ENCODE data around the gene MRPS21. TPM values are rescaled to one million over a fixed set of nuclear protein-coding genes. Genes with fewer than 3 reads are reported as not detected.

The MRPS21 gene
- polyA plus RNA-seq, 4 donors = 50.9 to 80.5 (median 67.9) TPM

Other genes with a start within 250 kb of the MRPS21 start
- 10 to 100 TPM; 64.1 to 83.9 (median 67.2) TPM for gene VPS45, start 226.1 kb upstream of the MRPS21 start, polyA plus RNA-seq (ENCODE audit: insufficient read length in 4 of 4)
- gene PLEKHO1, start 143.9 kb upstream of the MRPS21 start, polyA plus RNA-seq (ENCODE audit: insufficient read length in 4 of 4) = 10 to 100 TPM; 42.5 to 67.2 (median 57.4) TPM
- 100 to 1,000 TPM in 3 of 4 donors, 10 to 100 TPM in 1; 68.0 to 142 (median 115) TPM for gene ANP32E, start 57.7 kb upstream of the MRPS21 start, polyA plus RNA-seq (ENCODE audit: insufficient read length in 4 of 4)
- gene CA14, start 36.1 kb upstream of the MRPS21 start, polyA plus RNA-seq (ENCODE audit: insufficient read length in 4 of 4) = 1 to 10 TPM; 3.3 to 8.5 (median 5.8) TPM
- gene APH1A, start 24.8 kb upstream of the MRPS21 start, polyA plus RNA-seq (ENCODE audit: insufficient read length in 4 of 4) = 100 to 1,000 TPM; 165 to 195 (median 178) TPM
- 10 to 100 TPM; 40.9 to 74.0 (median 51.7) TPM for gene C1orf54, start 21.1 kb upstream of the MRPS21 start, polyA plus RNA-seq (ENCODE audit: insufficient read length in 4 of 4)
- gene CIART, start 11.3 kb upstream of the MRPS21 start, polyA plus RNA-seq (ENCODE audit: insufficient read length in 4 of 4) = 1 to 10 TPM; 7.0 to 9.8 (median 7.8) TPM
- gene PRPF3, start 27.7 kb downstream of the MRPS21 start, polyA plus RNA-seq (ENCODE audit: insufficient read length in 4 of 4) = 100 to 1,000 TPM in 1 of 4 donors, 10 to 100 TPM in 3; 60.2 to 112 (median 72.7) TPM
- 10 to 100 TPM; 38.9 to 56.3 (median 52.0) TPM for gene RPRD2, start 70.3 kb downstream of the MRPS21 start, polyA plus RNA-seq (ENCODE audit: insufficient read length in 4 of 4)
- gene TARS2, start 193.6 kb downstream of the MRPS21 start, polyA plus RNA-seq (ENCODE audit: insufficient read length in 4 of 4) = 10 to 100 TPM; 15.0 to 36.0 (median 22.8) TPM
- gene ECM1, start 214.2 kb downstream of the MRPS21 start, polyA plus RNA-seq (ENCODE audit: insufficient read length in 4 of 4) = 10 to 100 TPM in 3 of 4 donors, 1 to 10 TPM in 1; 6.3 to 16.0 (median 12.6) TPM
- 1 to 10 TPM in 1 of 4 donors, under 1 TPM in 3; 0.43 to 1.1 (median 0.49) TPM for gene FALEC, start 221.9 kb downstream of the MRPS21 start, polyA plus RNA-seq (ENCODE audit: insufficient read length in 4 of 4)

Measured in left renal pelvis (tissue), 4 donors.